T-helper 22 cell (primary cell): ENCODE results near the gene SPAG16.

Experiments
- DNase-seq: peaks from one replicate; pipeline ENCODE4 v3.0.0-alpha.2; 2020; ENCODE audit warnings: low read depth

SPAG16 gene

GRCh38 chr2:214293593-214293992 is 1009.3 kb downstream of the SPAG16 start:
- no peak for DNase-seq

DNA sequence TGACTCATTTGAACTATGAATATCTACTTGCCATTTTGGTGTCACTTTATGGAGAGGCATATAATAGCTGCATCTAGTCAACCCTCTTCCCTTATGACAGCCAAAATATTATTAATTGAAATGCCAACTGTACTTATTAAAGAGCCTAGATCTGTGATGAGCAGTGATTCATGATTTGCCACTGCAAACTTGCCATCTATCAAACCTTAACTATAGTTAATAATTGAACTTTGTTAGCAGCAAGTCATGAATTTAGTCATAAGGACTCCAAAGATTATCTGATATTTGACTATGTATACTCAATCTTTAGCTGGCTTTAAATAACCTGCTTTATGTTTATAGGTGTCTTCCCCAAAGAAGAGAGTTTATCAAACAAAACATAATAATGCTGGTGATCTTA is 1010.2 kb downstream of the SPAG16 start:
- DNase-seq = no peak

DNA sequence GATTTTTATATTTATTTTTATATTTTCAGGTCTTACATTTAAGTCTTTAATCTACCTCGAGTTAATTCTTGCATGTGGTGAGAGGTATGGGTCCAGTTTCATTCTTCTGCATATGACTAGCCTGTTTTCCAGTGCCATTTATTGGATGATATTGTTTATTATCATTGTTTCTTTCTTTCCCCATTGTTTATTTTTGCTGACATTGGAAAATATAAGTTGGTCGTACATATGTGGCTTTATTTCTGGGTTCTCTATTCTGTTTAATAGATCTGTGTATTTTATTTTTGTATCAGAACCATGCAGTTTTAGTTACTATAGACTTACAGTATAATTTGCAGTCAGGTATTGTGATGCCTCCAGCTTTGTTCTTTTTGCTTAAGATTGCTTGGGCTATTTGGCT is 1013.2 kb downstream of the SPAG16 start:
- no peak for DNase-seq

DNA sequence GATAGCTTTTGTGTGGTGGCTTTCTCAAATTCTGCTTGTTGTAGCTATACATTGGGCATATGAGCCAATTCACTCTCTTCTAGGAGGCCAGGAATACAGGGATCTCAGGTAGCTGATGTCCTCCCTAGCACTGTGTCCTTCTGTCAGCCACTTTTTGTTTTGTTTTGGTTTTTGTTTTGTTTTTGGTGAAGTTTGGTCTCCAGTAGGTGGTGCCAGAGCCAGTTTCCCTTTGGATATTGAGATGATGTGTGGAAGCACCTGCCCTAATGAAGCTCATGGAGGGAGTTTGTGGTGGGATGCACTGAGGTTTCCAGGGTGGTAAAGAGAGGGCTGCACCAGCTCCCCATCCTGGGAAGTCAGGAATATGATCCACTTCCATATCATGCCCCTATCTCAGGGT is 1026.1 kb downstream of the SPAG16 start:
- DNase-seq = no peak

DNA sequence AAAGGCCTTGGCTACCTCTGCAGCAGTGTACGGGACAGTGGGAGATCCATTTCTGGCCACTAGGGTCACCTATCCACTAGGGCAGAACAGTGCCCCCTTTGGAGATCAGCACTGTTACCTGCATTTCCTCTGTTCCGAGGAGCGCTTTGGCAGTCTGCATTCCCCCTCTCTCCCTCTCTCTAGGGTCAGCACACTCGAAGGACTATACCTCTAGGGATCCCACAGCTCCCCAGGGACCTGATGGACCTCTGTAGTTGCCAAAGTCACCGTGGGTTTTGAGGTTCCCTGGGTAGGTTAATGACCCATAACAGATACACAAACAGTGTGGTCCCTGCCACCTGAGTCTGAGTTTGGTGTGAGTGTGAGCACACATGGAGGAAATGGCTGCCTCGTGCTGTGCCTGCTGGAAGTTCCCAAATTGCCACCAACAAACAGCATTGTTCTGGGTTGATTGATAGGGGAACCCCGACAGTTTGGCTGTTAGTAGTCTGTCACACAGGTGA is 1026.8 kb downstream of the SPAG16 start:
- DNase-seq = no peak

- DNase-seq = no peak
Observed at GRCh38 chr2:214311931-214312749, 1027.9 kb downstream of the SPAG16 start.

DNA sequence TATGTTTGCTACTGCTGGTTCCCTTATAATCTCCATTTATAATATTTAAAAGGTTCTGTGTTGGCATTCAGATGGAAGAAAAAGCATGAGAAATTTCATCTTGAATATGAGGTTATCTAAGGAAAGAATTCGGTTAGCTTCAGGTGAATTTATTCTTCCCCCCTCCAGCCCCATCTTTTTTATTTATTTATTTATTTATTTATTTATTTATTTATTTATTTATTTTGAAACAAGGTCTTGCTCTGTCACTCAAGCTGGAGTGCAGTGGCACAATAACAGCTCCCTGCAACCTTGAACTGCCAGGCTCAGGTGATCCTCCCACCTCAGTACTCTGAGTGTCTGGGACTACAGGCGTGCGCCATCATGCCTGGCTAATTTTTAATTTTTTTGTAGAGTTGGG is 1031.1 kb downstream of the SPAG16 start:
- DNase-seq = no peak

GRCh38 chr2:214320211-214320610 is 1035.9 kb downstream of the SPAG16 start:
- no peak for DNase-seq

DNA sequence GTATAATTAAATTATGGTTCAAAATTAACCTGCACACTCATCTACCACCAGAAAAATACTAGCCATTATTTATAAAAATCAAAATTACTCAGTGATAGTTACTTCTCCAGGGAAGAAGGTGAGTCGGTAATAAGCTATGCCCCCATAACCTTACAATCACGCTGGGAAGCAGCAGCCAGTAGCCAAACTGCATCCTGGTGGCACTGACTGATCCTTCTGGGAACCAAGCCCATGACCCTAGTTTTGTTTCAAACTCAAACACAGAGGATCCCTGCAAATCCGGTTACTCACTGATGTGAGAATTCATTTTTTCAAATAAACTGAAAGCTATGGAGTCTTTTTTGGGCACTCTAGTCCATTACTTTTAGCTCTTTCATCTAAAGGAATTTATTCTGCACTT is 1038.4 kb downstream of the SPAG16 start:
- DNase-seq = no peak

DNA sequence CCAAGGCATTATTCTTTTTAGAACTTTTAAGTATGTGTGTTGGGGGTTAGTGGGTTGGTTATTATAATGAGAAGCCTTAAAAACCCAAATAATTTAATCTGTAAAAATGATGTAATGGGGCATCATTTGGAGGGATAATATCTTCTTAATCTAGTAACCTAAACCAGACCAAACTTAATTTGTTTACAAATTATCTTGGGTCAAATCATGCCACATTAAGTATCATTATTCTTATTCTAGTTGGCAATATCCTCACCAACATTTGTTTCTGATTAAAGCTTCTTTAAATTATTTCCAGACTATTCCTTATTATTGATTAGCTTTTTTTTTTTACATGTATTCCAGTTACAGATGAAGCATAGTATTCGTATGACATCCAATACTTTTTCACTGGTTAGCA is 1041.1 kb downstream of the SPAG16 start:
- DNase-seq = no peak

DNA sequence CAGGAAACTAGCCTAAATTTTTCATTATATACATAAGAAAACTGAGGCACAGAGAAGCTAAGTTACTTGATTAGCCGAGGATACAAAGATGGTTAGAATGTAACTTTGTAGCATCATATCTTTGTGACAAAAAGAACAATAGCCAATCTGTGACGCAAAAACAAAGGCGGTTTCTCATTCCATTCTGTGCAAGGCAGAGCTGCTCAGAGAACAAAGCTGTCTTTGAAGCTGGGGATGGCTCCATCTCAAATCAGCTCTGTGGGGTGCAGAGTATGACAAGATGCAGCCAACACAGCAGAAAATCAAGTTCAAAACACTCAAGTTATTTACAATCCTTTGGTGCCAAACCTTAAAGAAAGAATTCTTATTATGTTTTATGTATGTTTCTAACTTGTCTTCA is 1044.7 kb downstream of the SPAG16 start:
- no peak for DNase-seq

GRCh38 chr2:214341646-214342045 is 1057.4 kb downstream of the SPAG16 start:
- no peak for DNase-seq

DNA sequence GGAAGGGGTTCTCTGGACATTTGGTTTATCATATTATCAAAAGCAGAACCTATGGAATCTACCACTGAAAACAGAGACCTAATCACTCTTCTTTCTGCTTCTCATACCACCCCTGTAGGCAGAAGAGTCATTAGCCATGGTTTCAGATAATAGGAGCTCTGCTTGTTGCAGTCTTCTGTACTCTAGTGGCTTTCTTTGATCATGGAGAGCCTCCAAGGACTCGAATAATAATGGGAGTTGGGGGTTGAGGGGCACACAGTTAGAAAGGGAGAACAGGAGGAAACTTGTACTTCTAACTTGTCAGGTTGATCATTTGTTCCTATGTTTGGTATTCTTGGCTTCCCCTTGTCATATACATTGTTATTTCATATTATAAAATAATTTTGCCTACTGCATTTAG is 1074.2 kb downstream of the SPAG16 start:
- DNase-seq = no peak

DNA sequence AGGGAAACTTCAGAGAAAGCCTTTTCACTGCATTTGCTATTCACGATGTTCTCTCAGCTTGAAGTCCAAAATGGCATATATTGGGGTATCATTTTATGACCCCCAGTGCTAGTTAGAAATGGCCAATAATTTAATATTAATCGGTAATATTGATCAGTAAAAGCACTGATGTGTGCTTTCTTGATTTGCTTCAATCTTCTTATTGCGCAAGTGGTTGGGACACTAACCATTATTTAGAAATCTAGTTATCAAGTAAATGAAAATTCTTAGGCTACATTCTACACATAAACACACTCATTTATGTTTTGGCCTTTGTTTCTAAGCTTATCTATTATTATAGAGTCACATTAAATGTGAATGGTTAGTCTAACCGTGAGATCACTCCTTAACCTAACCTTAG is 1076.9 kb downstream of the SPAG16 start:
- DNase-seq = no peak

DNA sequence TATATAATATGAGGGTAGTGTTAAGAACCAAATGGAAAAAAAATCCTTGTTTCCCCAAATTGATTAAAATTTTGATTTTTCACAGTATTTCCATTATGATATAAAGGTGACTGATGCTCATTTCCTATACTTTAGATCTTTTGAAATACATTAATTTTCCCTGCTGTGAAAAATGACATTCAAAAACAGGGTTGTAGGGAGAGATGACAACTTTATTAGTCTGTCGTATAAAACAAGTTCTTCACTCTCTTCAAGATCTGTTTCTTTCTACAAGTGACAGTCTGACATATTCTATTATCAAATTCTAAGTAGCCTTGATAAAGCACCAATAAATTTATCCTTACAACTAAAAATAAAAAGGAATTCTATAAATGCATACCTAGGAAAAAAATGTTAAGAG is 1081.3 kb downstream of the SPAG16 start:
- DNase-seq = no peak

GRCh38 chr2:214367171-214367570 is 1082.9 kb downstream of the SPAG16 start:
- DNase-seq = no peak

- DNase-seq = no peak
Observed at GRCh38 chr2:214376618-214377285, 1092.5 kb downstream of the SPAG16 start.

- DNase-seq = no peak
Observed at GRCh38 chr2:214377286-214377624, 1093.0 kb downstream of the SPAG16 start.

- no peak for DNase-seq
Observed at GRCh38 chr2:214378455-214379103, 1094.3 kb downstream of the SPAG16 start.

- DNase-seq = no peak
Observed at GRCh38 chr2:214379227-214379626, 1095.0 kb downstream of the SPAG16 start.

DNA sequence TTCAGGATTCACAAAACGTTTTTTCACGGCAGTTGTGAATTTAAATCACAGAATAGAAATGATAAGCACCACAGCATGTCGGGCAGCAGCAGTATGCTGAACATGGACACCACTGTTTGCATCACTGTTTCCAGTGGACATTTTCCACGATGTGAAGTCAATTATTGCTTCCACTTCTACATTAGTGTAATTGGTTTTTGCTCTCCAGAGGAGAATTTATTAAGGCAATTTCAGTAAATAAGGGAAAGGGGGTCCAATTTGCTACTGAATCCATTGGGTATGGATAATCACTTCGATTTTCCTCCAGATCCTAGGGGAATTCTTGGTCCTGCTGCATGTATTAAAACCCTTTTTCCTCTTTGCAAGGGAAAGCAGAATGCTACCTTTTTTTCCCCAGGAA is 1096.4 kb downstream of the SPAG16 start:
- no peak for DNase-seq

DNA sequence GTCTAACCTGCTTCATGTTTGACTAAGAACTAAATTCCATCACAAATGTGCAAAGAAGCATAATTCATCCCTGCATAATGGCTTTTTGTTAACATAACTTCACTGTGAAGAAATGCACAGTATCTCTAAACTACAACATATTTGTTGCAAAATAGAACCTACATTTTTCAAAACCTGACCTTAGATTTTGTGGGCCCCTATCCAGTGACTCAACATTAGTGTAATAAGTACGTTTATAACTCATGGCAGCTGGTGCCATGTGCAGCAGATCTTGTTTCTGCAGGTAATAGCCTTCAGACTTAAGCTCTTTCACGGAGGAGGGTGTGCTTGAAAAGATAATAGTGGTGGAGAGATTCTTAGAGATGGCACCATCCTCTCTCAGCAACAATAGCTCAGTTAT is 1098.0 kb downstream of the SPAG16 start:
- DNase-seq = no peak

DNA sequence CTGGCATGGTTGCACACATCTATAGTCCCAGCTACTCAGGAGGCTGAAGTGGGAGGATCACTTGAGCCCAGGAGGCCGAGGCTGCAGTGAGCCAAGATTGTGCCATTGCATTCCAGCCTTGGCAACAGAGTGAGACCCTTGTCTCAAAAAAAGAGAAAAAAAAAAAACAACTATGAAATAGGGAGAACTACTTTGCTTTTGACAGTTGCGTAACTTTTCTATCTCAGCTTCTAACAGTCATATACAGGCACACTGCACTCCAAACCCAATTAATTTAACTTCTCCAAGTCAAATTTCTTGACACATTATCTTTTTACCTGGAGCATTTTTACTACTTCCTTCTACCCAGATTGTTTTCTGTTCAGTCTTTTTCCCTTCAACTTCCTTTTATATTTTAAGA is 1102.5 kb downstream of the SPAG16 start:
- DNase-seq = no peak
